Large intestine (tissue), 3 donors: ENCODE measurements around the gene CTBP1. TPM values are rescaled to one million over a fixed set of nuclear protein-coding genes. Genes with fewer than 3 reads are reported as not detected.

Source experiments
- DNase-seq, 2 donors: peaks; one replicate each; pipeline versions ENCODE4 v3.0.0 to v3.0.0-alpha.2; 2013
- H3K27ac ChIP-seq: one replicate; pipeline ENCODE4 v1.5.1; 2013; ENCODE audit warnings: low read length
- H3K27me3 ChIP-seq: 2 replicates; pipeline ENCODE4 v1.6.1; 2013; ENCODE audit warnings: low read length; ENCODE audit not compliant: control insufficient read depth, insufficient read depth
- H3K36me3 ChIP-seq: 2 replicates; pipeline ENCODE4 v1.6.1; 2013; ENCODE audit warnings: low read length; ENCODE audit not compliant: control insufficient read depth, insufficient read depth
- H3K4me1 ChIP-seq: one replicate; pipeline ENCODE4 v1.6.1; 2013; ENCODE audit warnings: low read length; ENCODE audit not compliant: control insufficient read depth, insufficient read depth
- H3K4me3 ChIP-seq: one replicate; pipeline ENCODE4 v1.5.1; 2013; ENCODE audit warnings: low read length
- H3K9me3 ChIP-seq: one replicate; pipeline ENCODE4 v1.6.1; 2013; ENCODE audit warnings: mild to moderate bottlenecking, low read depth, low read length, moderate library complexity; ENCODE audit not compliant: control insufficient read depth
- WGBS: methylation state at CpG from one replicate; pipeline ENCODE4 v1.1.5; 2013; ENCODE audit warnings: low lambda C conversion rate; ENCODE audit not compliant: insufficient coverage; 5-methylcytosine and 5-hydroxymethylcytosine counted together
- polyA plus RNA-seq: library from polyadenylated mRNA; unstranded; fragments of 120-200 nt; gene quantifications from one replicate; pipeline ENCODE4 v1.2.1, GENCODE V29; 2013

The CTBP1 gene
- polyA plus RNA-seq, 1 donor: 134 TPM

DNA sequence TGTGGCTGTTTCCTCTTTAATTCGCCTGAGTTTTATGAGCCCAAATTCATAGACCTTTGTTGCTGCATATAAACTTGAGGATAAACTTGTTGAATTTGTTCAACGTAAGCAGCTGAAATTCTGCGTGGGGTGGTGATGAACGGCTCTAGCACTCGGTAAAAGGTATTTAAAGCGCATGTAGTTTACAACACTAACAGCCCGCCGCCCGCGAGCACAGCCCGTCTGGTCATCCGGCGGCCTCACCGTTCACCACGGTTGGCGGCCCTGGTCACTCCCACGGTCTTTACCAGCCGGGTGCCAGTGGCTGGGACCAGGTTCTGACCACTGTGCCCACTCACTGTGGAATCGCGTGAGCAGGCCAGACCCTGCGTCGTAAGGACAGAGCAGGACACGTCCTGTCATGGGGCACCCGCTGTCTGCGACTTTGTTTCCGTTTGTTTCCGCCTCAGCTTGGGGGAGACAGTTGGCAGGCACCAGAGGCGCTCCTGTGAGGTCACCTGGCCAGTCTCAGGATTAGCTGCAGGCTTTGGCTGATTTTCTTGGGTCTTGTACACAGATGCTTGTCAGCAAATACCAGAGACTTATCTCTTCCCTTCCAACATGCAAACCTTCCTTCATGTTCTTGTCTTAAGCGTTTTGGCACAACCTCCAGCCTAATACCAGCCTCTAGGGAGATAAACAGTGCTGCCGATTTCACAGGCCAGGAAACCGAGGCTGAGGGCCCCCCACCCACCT is 39.8 kb downstream of the CTBP1 start:
- WGBS: 80% methylated on average over 1 of the region's 31 CpGs
- DNase-seq: no peak
- Histone ChIP-seq H3K27me3 (no peaks in the 10 kb centered on the region), H3K4me3 (no peak overlapping the region), H3K4me1 (peaks cover 50% of the 10 kb centered on the region), H3K9me3 (peaks cover 7% of the 10 kb centered on the region), H3K27ac (peak overlapping the region; percentile 68), H3K36me3 (peaks cover 41% of the 10 kb centered on the region)

GRCh38 chr4:1208266-1208961 is 40.5 kb downstream of the CTBP1 start:
- DNase-seq: no peak

DNA sequence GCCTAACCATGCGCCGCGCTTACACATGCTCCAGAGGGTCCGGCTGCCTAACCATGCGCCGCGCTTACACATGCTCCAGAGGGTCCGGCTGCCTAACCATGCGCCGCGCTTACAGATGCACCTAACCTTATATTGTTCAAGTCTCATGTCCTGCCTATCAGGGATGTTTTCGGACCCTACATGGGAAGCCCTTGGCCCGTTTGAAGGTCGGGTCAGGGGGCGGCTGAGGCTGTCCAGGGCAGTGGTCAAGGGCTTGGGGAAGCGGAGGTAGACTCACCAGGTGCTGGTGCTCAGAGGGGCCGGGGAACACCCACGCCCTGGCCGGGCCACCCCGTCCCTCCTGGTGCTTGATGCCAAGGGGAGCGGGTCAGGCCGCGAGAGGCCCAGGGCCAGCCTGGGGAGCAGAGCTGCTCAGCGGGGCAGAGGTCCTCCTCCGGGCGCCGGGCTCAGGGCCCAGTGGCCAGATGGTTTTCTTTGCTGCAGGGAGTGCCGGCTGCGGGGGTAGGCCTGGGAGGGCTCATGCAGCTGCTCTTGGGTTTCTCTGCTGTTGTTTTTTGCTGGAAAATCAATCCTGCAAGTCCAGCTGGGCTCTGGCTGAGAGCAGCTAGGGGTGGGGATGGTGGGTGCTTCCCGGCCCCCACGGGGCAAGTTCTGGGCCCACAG is 41.2 kb downstream of the CTBP1 start:
- Histone ChIP-seq H3K4me1 (peaks cover 54% of the 10 kb centered on the region), H3K9me3 (peaks cover 7% of the 10 kb centered on the region), H3K36me3 (peaks cover 27% of the 10 kb centered on the region), H3K4me3 (no peak overlapping the region), H3K27me3 (no peaks in the 10 kb centered on the region), H3K27ac (peak overlapping the region; percentile 68)
- DNase-seq: peak in 1 of 2 donors; percentile 42
- WGBS: no CpG with 5 or more reads among the region's 31 CpGs

More at GRCh38 chr4:1208266-1208961, 40.5 kb downstream of the CTBP1 start:
- Histone ChIP-seq H3K4me1 (peaks cover 52% of the 10 kb centered on the region), H3K36me3 (peaks cover 34% of the 10 kb centered on the region), H3K9me3 (peaks cover 7% of the 10 kb centered on the region), H3K27ac (peak overlapping the region; percentile 68), H3K4me3 (no peak overlapping the region), H3K27me3 (no peaks in the 10 kb centered on the region)
- WGBS: no CpG with 5 or more reads among the region's 37 CpGs

DNA sequence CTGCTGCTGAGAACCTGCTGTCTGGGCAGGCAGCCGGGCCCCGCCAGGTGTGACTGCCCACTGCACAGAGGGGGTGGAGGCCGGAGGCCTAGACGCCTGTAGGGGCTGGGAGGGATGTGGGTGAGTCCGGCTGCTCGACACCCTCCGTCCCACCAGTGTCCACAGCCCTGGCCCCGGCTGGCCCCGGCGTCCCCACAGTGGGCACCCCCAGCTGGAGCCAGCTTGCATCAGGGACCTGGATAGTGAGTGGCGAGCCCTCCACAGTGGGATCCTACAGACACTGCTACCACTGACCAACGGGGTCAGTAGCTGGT is 41.8 kb downstream of the CTBP1 start:
- no peak for DNase-seq
- peaks cover 12% of the 10 kb centered on the region for H3K9me3 ChIP-seq
- H3K27ac ChIP-seq: no peak overlapping the region
- WGBS: no CpG with 5 or more reads among the region's 12 CpGs
- H3K36me3 ChIP-seq: peaks cover 21% of the 10 kb centered on the region
- no peak overlapping the region for H3K4me3 ChIP-seq
- no peaks in the 10 kb centered on the region for H3K27me3 ChIP-seq
- peaks cover 56% of the 10 kb centered on the region for H3K4me1 ChIP-seq

- no peaks in the 10 kb centered on the region for H3K27me3 ChIP-seq
- H3K9me3 ChIP-seq: peaks cover 12% of the 10 kb centered on the region
- no peak overlapping the region for H3K27ac ChIP-seq
- H3K36me3 ChIP-seq: peaks cover 18% of the 10 kb centered on the region
- peaks cover 56% of the 10 kb centered on the region for H3K4me1 ChIP-seq
- WGBS: no CpG with 5 or more reads among the region's 21 CpGs
- no peak overlapping the region for H3K4me3 ChIP-seq
- no peak for DNase-seq
Measured at GRCh38 chr4:1206299-1207156, 42.4 kb downstream of the CTBP1 start.

- WGBS: no CpG with 5 or more reads among the region's 17 CpGs
- Histone ChIP-seq H3K4me1 (peaks cover 61% of the 10 kb centered on the region), H3K36me3 (peaks cover 11% of the 10 kb centered on the region), H3K27ac (peak overlapping the region; percentile 76), H3K4me3 (peak overlapping the region; percentile 44), H3K27me3 (no peaks in the 10 kb centered on the region), H3K9me3 (peaks cover 12% of the 10 kb centered on the region)
- DNase-seq: no peak
Measured at GRCh38 chr4:1205586-1206298, 43.2 kb downstream of the CTBP1 start.

- peaks cover 5% of the 10 kb centered on the region for H3K36me3 ChIP-seq
- H3K4me3 ChIP-seq: peak overlapping the region; percentile 44
- peak overlapping the region; percentile 76 for H3K27ac ChIP-seq
- DNase-seq: peak; percentile 93 to 94
- peaks cover 57% of the 10 kb centered on the region for H3K4me1 ChIP-seq
- H3K9me3 ChIP-seq: peaks cover 12% of the 10 kb centered on the region
- H3K27me3 ChIP-seq: no peaks in the 10 kb centered on the region
- WGBS: no CpG with 5 or more reads among the region's 25 CpGs
Measured at GRCh38 chr4:1204828-1205585, 43.9 kb downstream of the CTBP1 start.

- H3K27ac ChIP-seq: peak overlapping the region; percentile 76
- 96% methylated on average over 5 of the region's 21 CpGs for WGBS
- peaks cover 53% of the 10 kb centered on the region for H3K4me1 ChIP-seq
- peaks cover 12% of the 10 kb centered on the region for H3K9me3 ChIP-seq
- peaks cover 2% of the 10 kb centered on the region for H3K36me3 ChIP-seq
- H3K4me3 ChIP-seq: peak overlapping the region; percentile 44
- no peaks in the 10 kb centered on the region for H3K27me3 ChIP-seq
- DNase-seq: no peak
Measured at GRCh38 chr4:1204286-1204827, 44.6 kb downstream of the CTBP1 start.

GRCh38 chr4:1203026-1203616 is 45.8 kb downstream of the CTBP1 start:
- H3K36me3 ChIP-seq: no peaks in the 10 kb centered on the region
- no peaks in the 10 kb centered on the region for H3K27me3 ChIP-seq
- H3K4me3 ChIP-seq: no peak overlapping the region
- H3K4me1 ChIP-seq: peaks cover 42% of the 10 kb centered on the region
- H3K27ac ChIP-seq: peak overlapping the region; percentile 78
- H3K9me3 ChIP-seq: peaks cover 5% of the 10 kb centered on the region
- no peak for DNase-seq
- no CpG with 5 or more reads among the region's 13 CpGs for WGBS
